Measurements from ENCODE around the gene KRTAP5-6. TPM values are rescaled to one million over a fixed set of nuclear protein-coding genes. Genes with fewer than 3 reads are reported as not detected.
"Not testable (repeated sequence)": the region's sequence is repeated elsewhere in the genome, so short reads cannot be mapped to it uniquely, and the experiment has no call there.

The KRTAP5-6 gene
- total RNA-seq, 4 donors from 2014 or later: not detected

DNA sequence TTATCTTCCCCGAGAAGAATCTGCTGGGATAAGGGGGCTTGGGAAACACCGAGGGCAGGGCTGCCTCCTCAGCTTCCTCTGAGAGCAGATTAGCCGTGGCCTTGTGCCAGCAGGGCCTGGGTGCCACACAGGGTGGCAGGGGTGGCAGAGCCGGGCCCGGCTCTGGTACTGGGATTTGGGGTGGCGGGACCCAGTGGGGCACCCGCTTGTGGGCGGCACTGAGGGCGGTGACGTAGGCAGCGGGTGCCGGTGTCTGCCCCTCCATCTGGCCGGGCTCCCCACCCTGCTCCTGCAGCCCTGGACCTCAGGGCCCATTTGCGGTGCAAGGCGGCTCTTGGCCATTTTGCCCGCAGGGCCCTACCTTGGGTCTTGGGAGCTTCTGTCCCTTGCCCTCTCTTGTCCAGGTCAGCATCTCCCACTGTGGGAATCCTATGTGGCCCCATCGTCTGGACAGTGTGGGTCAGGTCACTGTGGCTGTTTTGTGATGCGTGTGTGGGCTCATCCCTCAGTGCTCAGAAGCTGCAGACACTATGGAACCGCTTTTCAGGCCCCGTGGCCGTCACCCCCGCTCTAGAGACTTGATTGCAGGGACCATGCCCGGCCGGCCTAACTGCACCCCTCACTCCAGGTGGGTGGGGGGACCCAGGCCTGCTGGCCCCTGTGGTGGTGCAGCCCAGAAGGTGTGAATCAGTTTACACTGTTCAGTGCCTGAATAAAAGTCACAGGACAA is 29.7 kb upstream of the KRTAP5-6 start:
- no peaks in the 10 kb centered on the region for H3K9me3 ChIP-seq
- DNase-seq: no peak
- no peak overlapping the region for H3K27ac ChIP-seq
- TF ChIP-seq, protein P1, sequence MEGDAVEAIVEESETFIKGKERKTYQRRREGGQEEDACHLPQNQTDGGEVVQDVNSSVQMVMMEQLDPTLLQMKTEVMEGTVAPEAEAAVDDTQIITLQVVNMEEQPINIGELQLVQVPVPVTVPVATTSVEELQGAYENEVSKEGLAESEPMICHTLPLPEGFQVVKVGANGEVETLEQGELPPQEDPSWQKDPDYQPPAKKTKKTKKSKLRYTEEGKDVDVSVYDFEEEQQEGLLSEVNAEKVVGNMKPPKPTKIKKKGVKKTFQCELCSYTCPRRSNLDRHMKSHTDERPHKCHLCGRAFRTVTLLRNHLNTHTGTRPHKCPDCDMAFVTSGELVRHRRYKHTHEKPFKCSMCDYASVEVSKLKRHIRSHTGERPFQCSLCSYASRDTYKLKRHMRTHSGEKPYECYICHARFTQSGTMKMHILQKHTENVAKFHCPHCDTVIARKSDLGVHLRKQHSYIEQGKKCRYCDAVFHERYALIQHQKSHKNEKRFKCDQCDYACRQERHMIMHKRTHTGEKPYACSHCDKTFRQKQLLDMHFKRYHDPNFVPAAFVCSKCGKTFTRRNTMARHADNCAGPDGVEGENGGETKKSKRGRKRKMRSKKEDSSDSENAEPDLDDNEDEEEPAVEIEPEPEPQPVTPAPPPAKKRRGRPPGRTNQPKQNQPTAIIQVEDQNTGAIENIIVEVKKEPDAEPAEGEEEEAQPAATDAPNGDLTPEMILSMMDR (IDR thresholded peaks at IDR 0.05): no peak
- no peak for TF ChIP-seq POLR2A (IDR thresholded peaks at IDR 0.05)
- intact Hi-C loops (cut with DNase I; ENCODE audit: low total_unique reads): no loop called here
- H3K27me3 ChIP-seq: no peaks in the 10 kb centered on the region
- no peaks in the 10 kb centered on the region for H3K4me1 ChIP-seq
- no peaks in the 10 kb centered on the region for H3K36me3 ChIP-seq
- H3K4me3 ChIP-seq: no peak overlapping the region

DNA sequence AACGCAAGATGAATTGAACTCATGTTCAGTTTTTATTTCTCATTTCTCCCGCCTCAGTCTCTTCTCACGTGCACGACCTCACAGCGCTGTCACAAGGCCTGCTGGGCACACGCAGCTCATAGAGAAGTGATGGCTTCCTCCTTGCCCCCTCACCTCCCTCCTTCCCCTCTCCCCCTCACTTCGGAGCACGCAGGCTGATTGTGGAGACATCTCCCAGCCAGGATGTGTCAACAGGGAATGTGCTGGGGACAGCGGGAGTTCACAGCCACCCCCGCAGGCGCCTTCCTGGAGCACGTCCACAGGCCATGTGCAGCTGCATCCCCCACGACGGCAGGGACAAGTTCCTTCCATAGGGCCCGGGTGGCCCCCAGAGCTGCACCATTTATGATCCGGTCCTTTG is 29.1 kb upstream of the KRTAP5-6 start:
- H3K27ac ChIP-seq: no peak overlapping the region
- no peaks in the 10 kb centered on the region for H3K36me3 ChIP-seq
- intact Hi-C loops (cut with DNase I; ENCODE audit: low total_unique reads): no loop called here
- H3K4me1 ChIP-seq: no peaks in the 10 kb centered on the region
- no peak for TF ChIP-seq POLR2A (IDR thresholded peaks at IDR 0.05)
- TF ChIP-seq, protein P1 (IDR thresholded peaks at IDR 0.05): no peak
- DNase-seq: no peak
- H3K4me3 ChIP-seq: no peak overlapping the region
- H3K9me3 ChIP-seq: no peaks in the 10 kb centered on the region
- no peaks in the 10 kb centered on the region for H3K27me3 ChIP-seq

DNA sequence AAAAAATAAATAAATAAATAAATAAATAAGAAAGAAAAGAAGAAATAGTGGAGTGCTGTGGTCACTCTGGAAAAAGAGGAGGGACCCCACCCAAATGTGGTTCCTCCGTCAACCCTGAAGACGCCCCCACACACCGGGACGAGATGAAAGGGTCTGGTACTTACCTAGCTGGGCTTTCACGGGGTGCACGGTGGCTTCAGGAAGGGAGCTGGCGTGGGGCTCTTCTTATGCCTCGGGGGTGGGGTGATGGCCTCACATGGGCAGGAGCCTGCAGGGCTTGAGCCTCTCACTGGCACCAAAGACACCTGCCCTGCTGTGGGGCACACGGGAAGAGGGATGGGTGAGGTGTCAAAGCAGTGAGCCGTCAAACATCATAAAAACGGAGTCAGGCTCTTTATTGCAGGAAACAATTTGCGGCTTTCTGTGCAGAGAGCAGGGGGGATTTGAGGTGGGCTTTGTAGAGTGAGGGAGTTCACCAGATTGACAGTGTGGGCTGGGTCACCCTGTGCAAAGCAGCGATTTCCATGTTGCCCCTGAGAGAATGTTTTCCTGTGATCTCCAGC is 28.0 kb upstream of the KRTAP5-6 start:
- H3K27ac ChIP-seq: no peak overlapping the region
- H3K36me3 ChIP-seq: no peaks in the 10 kb centered on the region
- intact Hi-C loops (cut with DNase I; ENCODE audit: low total_unique reads): no loop called here
- H3K4me1 ChIP-seq: no peaks in the 10 kb centered on the region
- H3K9me3 ChIP-seq: no peaks in the 10 kb centered on the region
- H3K4me3 ChIP-seq: no peak overlapping the region
- no peak for DNase-seq
- TF ChIP-seq, protein P1 (IDR thresholded peaks at IDR 0.05): no peak
- TF ChIP-seq POLR2A (IDR thresholded peaks at IDR 0.05): no peak
- no peaks in the 10 kb centered on the region for H3K27me3 ChIP-seq

DNA sequence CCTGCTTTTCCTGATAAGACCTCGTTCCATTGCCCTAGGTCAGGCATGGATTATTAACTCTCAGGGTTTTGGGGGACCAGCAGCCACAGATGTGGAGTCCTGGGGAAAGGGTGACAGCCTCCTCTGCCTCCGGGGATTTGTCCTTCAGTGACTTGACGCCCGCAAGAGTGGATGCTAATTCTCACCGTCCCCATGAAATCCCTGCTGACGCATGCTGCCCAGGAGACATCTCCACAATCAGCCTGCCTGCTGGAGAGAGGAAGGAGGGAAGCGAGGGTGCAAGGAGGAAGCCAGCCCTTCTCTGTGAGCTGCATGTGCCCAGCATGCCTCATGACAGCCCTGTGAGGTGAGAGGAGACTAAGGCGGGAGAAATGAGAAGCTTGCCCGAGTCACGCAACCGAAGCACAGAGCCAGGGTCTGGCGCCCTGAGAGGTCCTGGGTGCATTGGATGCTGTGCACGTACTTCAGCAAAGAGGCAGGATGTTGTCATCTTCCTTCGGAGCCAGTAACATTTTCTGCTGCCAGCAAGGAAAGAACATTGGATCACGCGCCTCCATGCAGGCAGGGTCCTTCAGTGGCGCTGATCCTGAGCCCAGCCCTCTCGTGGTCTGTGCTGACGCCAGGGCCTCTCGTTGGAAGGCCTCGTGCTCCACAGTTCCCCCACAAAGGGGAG is 27.3 kb upstream of the KRTAP5-6 start:
- Histone ChIP-seq H3K27me3 (no peaks in the 10 kb centered on the region), H3K4me3 (no peak overlapping the region), H3K27ac (no peak overlapping the region), H3K9me3 (no peaks in the 10 kb centered on the region), H3K4me1 (no peaks in the 10 kb centered on the region), H3K36me3 (no peaks in the 10 kb centered on the region)
- DNase-seq: peak in 1 of 2 donors; percentile 58
- intact Hi-C loops (cut with DNase I; ENCODE audit: low total_unique reads): no loop called here
- TF ChIP-seq POLR2A (IDR thresholded peaks at IDR 0.05): no peak
- TF ChIP-seq, protein P1 (IDR thresholded peaks at IDR 0.05): no peak

DNA sequence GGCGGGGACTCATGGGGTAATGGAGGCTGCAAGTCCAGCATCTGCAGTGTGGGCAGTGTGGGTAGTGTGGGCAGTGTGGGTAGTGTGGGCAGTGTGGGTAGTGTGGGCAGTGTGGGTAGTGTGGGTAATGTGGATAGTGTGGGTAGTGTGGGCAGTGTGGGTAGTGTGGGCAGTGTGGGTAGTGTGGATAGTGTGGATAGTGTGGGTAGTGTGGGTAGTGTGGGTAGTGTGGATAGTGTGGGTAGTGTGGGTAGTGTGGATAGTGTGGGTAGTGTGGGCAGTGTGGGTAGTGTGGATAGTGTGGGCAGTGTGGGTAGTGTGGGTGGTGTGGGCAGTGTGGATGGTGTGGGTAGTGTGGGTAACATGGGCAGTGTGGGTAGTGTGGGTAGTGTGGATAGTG is 26.5 kb upstream of the KRTAP5-6 start:
- H3K9me3 ChIP-seq; intact Hi-C loops (cut with DNase I; ENCODE audit: low total_unique reads); H3K27me3 ChIP-seq; H3K4me1 ChIP-seq; H3K27ac ChIP-seq; H3K4me3 ChIP-seq; H3K36me3 ChIP-seq: not testable (repeated sequence)
- peak in 1 of 2 donors; percentile 2 for DNase-seq

Measured in uterus (tissue), 4 donors.